ENCODE data around the gene TMEM169.

DNA sequence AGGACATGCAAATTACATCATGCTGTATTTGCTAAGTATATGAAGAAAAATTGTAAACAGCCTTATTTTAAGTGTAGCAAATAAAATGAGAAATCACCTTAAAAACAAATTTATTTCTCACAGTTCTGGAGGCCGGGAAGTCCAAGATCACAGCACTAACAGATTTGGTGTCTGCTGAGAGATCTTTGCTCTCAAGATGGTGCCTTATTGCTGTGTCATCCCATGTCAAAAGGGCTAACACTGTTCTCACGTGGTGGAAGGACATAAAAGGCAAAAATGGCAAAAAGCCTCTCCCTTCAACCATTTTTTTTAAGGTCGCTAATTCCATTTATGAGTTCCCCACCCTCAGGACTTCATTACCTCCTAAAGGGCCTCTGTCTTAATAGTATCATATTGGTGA is 39.5 kb downstream of the TMEM169 start:
- TF ChIP-seq, protein P1, sequence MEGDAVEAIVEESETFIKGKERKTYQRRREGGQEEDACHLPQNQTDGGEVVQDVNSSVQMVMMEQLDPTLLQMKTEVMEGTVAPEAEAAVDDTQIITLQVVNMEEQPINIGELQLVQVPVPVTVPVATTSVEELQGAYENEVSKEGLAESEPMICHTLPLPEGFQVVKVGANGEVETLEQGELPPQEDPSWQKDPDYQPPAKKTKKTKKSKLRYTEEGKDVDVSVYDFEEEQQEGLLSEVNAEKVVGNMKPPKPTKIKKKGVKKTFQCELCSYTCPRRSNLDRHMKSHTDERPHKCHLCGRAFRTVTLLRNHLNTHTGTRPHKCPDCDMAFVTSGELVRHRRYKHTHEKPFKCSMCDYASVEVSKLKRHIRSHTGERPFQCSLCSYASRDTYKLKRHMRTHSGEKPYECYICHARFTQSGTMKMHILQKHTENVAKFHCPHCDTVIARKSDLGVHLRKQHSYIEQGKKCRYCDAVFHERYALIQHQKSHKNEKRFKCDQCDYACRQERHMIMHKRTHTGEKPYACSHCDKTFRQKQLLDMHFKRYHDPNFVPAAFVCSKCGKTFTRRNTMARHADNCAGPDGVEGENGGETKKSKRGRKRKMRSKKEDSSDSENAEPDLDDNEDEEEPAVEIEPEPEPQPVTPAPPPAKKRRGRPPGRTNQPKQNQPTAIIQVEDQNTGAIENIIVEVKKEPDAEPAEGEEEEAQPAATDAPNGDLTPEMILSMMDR (IDR thresholded peaks at IDR 0.05), result no peak
- TF ChIP-seq POLR2A (IDR thresholded peaks at IDR 0.05), result no peak

Data from right lobe of liver (tissue), 4 donors.